Astrocyte of the cerebellum (primary cell): ENCODE measurements around the gene LYSET.
"Not testable (repeated sequence)": the region's sequence is repeated elsewhere in the genome, so short reads cannot be mapped to it uniquely, and the experiment has no call there.

Experiments
- DNase-seq: peaks from one replicate; pipeline ENCODE4 v3.0.0-alpha.2; 2011; ENCODE audit warnings: low read depth
- H3K4me3 ChIP-seq: 2 replicates; pipeline ENCODE4 v1.5.1; 2011; ENCODE audit warnings: mild to moderate bottlenecking, low read depth, low read length, moderate library complexity
- in situ Hi-C: cut with HindIII; loops from 2 replicates; pipeline ENCODE4 v1.10.0; 2017; ENCODE audit warnings: low sequenced_read_pairs
- TF ChIP-seq, protein P1 (sequence below): IDR thresholded peaks from 2 replicates; pipeline ENCODE4 v1.5.1; 2012; ENCODE audit warnings: low read length, low read depth, moderate library complexity, mild to moderate bottlenecking; ENCODE audit errors: missing control alignments

The LYSET gene, protein sequence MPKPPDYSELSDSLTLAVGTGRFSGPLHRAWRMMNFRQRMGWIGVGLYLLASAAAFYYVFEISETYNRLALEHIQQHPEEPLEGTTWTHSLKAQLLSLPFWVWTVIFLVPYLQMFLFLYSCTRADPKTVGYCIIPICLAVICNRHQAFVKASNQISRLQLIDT

DNA sequence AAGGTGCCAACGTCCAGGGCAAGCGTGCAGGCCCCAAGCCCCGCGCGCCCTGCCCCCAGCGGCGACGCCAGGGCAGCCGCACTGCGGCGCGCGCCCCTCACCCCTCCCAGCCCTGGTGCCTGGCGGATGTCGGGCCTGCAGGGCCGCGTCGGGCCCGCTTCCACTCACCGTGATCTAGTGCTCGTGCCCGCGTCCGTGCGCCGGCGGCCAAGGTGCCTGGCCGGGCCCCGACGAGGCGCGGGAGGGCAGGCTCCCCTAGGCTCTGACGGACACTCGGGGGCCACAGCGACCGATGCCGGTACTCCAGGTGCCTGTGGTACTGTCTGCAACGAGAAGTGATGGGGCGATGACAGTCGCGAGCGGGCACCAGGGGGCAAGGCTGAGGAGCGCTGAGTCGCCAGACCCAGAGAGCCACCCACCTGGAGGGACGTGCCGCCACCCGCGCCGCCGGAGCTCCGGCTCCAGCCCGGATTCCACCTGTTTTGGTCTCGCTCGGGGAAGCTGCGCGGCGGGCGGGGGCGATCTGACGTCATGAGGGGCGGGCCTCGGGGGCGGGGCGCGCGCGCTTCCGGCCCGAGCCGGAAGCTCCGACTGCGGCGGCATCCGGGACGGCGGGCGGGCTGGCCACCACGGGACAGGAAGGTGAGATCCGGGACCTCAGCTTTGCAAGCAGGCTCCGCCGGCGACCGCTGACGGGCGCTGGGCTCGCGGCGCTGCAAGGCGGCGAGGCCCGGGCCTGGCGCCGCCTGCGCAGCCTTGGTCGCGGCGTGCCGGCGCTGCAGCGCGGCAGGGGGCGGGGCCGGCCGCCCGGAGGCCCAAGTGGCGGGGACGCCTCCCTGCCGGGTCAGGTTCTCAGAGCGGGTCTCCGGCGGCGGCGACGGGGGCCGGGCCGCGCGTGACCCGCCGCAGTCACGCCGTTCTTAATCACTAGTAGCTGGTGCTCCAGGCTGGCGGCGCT lies at the start of gene LYSET, which contains the start of gene MOAP1:
Gene LYSET, plus strand, starts transcription at position 927 of the 958 bp plus-strand sequence. CDS start 89 bp downstream, outside the sequence.
Gene MOAP1, minus strand, starts transcription at position 507 of the 958 bp plus-strand sequence. CDS start 655 bp downstream, outside the sequence.
- TF ChIP-seq, protein P1, sequence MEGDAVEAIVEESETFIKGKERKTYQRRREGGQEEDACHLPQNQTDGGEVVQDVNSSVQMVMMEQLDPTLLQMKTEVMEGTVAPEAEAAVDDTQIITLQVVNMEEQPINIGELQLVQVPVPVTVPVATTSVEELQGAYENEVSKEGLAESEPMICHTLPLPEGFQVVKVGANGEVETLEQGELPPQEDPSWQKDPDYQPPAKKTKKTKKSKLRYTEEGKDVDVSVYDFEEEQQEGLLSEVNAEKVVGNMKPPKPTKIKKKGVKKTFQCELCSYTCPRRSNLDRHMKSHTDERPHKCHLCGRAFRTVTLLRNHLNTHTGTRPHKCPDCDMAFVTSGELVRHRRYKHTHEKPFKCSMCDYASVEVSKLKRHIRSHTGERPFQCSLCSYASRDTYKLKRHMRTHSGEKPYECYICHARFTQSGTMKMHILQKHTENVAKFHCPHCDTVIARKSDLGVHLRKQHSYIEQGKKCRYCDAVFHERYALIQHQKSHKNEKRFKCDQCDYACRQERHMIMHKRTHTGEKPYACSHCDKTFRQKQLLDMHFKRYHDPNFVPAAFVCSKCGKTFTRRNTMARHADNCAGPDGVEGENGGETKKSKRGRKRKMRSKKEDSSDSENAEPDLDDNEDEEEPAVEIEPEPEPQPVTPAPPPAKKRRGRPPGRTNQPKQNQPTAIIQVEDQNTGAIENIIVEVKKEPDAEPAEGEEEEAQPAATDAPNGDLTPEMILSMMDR: peak; percentile 8
- DNase-seq: no peak
- peak within 1 kb of the TSS; percentile 93 for H3K4me3 ChIP-seq
- in situ Hi-C loops: no loop called here

DNA sequence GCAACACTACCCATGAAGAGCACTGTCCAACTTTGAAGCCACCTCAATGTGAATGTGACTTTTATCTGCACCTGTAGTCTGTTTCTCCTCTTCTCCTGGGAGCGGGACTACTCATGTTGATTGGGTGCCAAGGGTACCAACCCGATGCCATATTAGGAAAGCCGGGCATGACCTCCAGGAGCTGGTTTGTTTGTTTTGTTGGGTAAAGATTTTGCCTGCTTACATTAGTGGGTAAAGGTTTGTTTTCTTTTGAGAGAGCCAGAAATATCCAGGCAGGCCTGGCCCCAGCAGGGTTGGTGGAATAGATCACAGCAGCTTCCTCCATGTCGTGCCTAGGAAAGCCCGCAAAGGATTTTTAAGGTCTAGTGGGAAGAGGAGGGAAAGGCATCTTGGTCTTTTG lies 49.7 kb upstream of the LYSET start:
- in situ Hi-C loops: loop anchor here (5.0 kb wide), 2 partner anchors 53 to 173 kb away; no protein-coding TSS in a partner anchor
- no peak for DNase-seq

DNA sequence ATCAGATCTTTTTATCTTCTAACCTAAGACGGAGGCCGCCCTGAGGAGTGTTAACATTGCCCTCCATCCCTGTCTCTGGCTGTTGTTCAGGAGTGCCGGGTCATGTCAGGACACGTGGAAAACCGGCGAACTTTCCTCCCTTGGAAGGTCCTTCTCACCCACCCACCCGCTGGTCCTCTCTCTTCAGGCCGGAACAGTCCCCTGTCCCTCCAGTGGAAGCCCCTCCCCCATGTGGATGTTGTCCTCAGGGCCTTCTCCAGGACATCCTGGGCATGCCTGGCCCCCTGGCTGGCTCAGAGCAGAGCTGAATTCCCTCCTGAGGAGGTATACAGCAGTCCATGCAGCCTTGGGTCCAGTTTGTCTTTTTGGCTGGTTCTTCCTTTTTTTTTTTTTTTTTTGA lies 49.1 kb upstream of the LYSET start:
- H3K4me3 ChIP-seq: no peak overlapping the region
- TF ChIP-seq, protein P1: no peak
- in situ Hi-C loops: loop anchor here (5.0 kb wide), 2 partner anchors 54 to 174 kb away; no protein-coding TSS in a partner anchor
- DNase-seq: no peak

More for the DNA sequence above, 49.7 kb upstream of the LYSET start:
- no peak overlapping the region for H3K4me3 ChIP-seq
- TF ChIP-seq, protein P1: no peak

DNA sequence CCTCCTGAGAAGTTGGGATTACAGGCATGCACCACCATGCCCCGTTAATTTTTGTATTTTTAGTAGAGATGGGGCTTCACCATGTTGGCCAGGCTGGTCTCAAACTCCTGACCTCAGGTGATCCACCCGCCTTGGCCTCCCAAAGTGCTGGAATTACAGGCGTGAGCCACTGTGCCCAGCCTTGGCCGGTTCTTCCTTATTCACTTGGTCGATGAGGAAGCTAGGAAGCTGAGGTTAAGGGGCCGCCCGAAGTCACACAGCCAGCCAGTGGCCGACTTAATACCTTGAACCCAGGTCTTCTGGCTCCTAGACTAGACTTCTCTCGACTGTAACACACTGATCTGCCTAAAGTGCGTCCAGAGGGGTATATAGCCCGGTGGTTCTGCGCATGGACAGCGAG lies 48.6 kb upstream of the LYSET start:
- H3K4me3 ChIP-seq, DNase-seq: not testable (repeated sequence)
- in situ Hi-C loops: loop anchor here (5.0 kb wide), 2 partner anchors 54 to 174 kb away; no protein-coding TSS in a partner anchor

DNA sequence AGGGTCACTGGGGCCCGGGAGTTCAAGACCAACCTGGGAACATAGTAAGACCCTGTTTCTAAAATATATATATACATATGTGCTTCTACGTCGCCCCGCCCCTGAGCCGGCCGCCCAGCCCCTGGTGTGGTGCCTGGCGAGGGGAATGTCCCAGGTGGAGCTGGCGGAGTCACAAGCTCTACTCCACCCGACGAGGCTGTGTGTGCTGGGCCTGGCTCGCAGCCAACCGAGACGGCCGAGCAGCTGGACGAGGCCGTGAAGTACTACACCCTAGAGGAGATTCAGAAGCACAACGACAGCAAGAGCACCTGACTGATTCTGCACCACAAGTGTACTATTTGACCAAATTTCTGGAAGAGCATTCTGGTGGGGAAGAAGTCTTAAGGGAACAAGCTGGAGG lies 47.3 kb upstream of the LYSET start:
- no peak for DNase-seq
- TF ChIP-seq, protein P1: no peak
- H3K4me3 ChIP-seq: no peak overlapping the region
- in situ Hi-C loops: loop anchor here (5.0 kb wide), 2 partner anchors 56 to 176 kb away; no protein-coding TSS in a partner anchor

DNA sequence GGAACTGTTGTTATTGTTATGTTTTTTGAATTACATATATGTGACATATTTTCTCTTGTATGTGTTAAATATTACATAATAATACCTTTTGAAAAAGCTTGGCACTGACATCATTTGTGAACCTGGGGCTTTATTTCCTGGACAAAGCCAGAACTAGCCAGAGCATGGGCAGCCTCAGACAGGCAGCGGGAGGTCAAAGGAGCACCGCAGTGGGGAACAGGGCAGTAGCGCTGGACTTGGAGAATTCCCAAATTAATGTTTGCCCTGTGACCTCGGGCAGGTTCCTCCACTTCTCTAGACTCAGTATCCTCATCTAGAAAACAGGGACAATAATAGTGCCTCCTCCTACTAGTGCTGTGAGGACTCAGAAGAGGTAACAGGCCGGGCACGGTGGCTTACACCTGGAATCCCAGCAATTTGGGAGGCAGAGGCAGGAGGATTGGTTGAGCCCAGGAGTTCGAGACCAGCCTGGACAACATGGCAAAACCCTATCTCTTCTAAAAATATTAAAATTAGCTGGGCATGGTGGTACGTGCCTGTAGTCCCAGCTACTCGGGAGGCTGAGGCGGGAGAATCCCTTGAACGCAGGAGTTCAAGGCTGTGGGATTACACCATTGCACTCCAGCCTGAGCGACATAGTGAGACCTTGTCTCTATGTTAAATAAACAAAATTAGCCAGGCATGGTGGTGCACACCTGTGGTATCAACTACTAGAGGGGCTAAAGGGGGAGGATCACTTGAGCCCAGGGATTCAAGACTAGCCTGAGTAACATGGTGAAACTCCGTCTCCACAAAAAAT lies 42.1 kb upstream of the LYSET start:
- H3K4me3 ChIP-seq: no peak overlapping the region
- in situ Hi-C loops: no loop called here
- DNase-seq: no peak
- TF ChIP-seq, protein P1: no peak
